Caco-2 (cell line): Measurements from ENCODE around the gene AQR. TPM values are rescaled to one million over a fixed set of nuclear protein-coding genes. Genes with fewer than 3 reads are reported as not detected.

Source experiments
- BruUV-seq: library from RNA; stranded (reverse); fragments of 400-500 nt; replicated peaks from 2 replicates; lab custom pipeline; 2021; lab: Mats Ljungman, UMichigan
- CTCF ChIA-PET: fragments of 300-600 bp; sonication (Branson Sonifier 250); formaldehyde crosslinking; loops from one replicate; lab custom pipeline; 2022; ENCODE audit warnings: antibody characterized with exemption; lab: Charles Lee
- POLR2A ChIA-PET: fragments of 300-600 bp; sonication (Branson Sonifier 250); formaldehyde crosslinking; loops from one replicate; lab custom pipeline; 2022; ENCODE audit warnings: antibody characterized with exemption; lab: Charles Lee
- DNase-seq, 2 experiments: peaks; one replicate each; pipeline versions ENCODE4 v3.0.0 to v3.0.0-alpha.2; 2020 to 2022
- H3K27me3 ChIP-seq: replicated peaks from 2 replicates; pipeline ENCODE4 v1.6.0; 2011; ENCODE audit warnings: low read length; ENCODE audit not compliant: control insufficient read depth, insufficient read depth
- H3K36me3 ChIP-seq: 2 replicates; pipeline ENCODE4 v1.5.1; 2011; ENCODE audit warnings: low read length; ENCODE audit not compliant: control insufficient read depth, insufficient read depth
- H3K4me1 ChIP-seq: fragments of 250-450 bp; sonication (Bioruptor Pico); 2 replicates; pipeline ENCODE4 v1.5.1; 2020; ENCODE audit warnings: mild to moderate bottlenecking
- H3K4me3 ChIP-seq: 2 replicates; pipeline ENCODE4 v1.5.1; 2011; ENCODE audit warnings: low read depth, mild to moderate bottlenecking, control low read depth, low read length
- H3K9me3 ChIP-seq: fragments of 250-450 bp; sonication (Bioruptor Pico); 2 replicates; pipeline ENCODE4 v1.5.1; 2020; ENCODE audit warnings: mild to moderate bottlenecking, moderate library complexity
- H3K27ac Mint-ChIP-seq: one replicate; pipeline ENCODE4 v1.8.0; 2022; ENCODE audit warnings: mixed read lengths; ENCODE audit not compliant: unreplicated experiment
- H3K27me3 Mint-ChIP-seq: one replicate; pipeline ENCODE4 v1.8.0; 2022; ENCODE audit warnings: mixed read lengths; ENCODE audit not compliant: insufficient read depth, unreplicated experiment
- H3K36me3 Mint-ChIP-seq: one replicate; pipeline ENCODE4 v1.8.0; 2022; ENCODE audit warnings: mild to moderate bottlenecking, mixed read lengths; ENCODE audit not compliant: insufficient read depth, unreplicated experiment
- H3K4me1 Mint-ChIP-seq: one replicate; pipeline ENCODE4 v1.8.0; 2022; ENCODE audit warnings: low read depth, mixed read lengths; ENCODE audit not compliant: unreplicated experiment
- H3K4me3 Mint-ChIP-seq: one replicate; pipeline ENCODE4 v1.8.0; 2022; ENCODE audit warnings: mild to moderate bottlenecking, moderate library complexity, mixed read lengths; ENCODE audit not compliant: unreplicated experiment
- H3K9me3 Mint-ChIP-seq: one replicate; pipeline ENCODE4 v1.8.0; 2022; ENCODE audit warnings: mixed read lengths; ENCODE audit not compliant: unreplicated experiment
- intact Hi-C: fragments of 100-400 bp; cut with micrococcal nuclease; formaldehyde crosslinking; loops from one replicate; pipeline ENCODE4 v1.10.0; 2022; ENCODE audit not compliant: unreplicated experiment
- total RNA-seq: library from RNA; stranded (reverse); gene quantifications from 2 replicates; pipeline ENCODE4 v1.2.3, GENCODE V29; 2022
- TF ChIP-seq, protein P1 (sequence below), 2 experiments: fragments of 200-600 bp in 1 of 2; IDR thresholded peaks; 1 replicate in 1 of 2; 2 replicates in 1 of 2; pipeline versions ENCODE4 v1.5.1 to v1.8.0; 2011 to 2022; ENCODE audit warnings: antibody characterized with exemption in 1 of 2, control low read depth in 1 of 2, inconsistent platforms in 1 of 2, low read depth in 1 of 2, low read length in 1 of 2, mild to moderate bottlenecking in 1 of 2, moderate library complexity in 1 of 2; ENCODE audit not compliant: insufficient read depth in 1 of 2, severe bottlenecking in 1 of 2, unreplicated experiment in 1 of 2

The AQR gene
- total RNA-seq, 1 experiment from 2014 or later = 27.7 TPM

DNA sequence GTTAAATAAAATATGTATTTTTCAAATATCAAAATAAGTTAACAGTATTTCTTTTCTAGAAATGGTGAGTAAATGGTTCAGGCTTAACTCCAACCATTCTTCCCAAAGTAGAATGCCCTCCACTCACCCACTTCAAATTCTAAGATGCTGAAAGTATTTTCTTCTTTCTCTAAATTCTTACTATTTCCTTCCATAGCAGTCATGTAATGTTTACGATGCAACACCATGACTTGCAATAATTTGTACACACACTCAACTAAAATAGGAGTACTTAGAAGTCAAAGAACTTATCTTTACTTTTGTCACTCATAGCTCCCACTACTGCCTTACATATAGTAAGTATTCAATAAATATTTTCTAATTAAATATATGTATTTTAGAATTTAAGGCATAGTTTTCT lies 65.0 kb downstream of the AQR start:
- intact Hi-C loops = no loop called here
- Histone ChIP-seq H3K9me3 (no peaks in the 10 kb centered on the region), H3K4me3 (no peak overlapping the region), H3K36me3 (no peaks in the 10 kb centered on the region), H3K4me1 (no peaks in the 10 kb centered on the region), H3K27me3 (no peaks in the 10 kb centered on the region)
- Mint-ChIP-seq H3K9me3 (no peaks in the 10 kb centered on the region), H3K27ac (no peak overlapping the region), H3K36me3 (peaks cover 52% of the 10 kb centered on the region), H3K4me1 (peaks cover 6% of the 10 kb centered on the region), H3K4me3 (no peak overlapping the region), H3K27me3 (no peaks in the 10 kb centered on the region)
- POLR2A ChIA-PET = no interaction called here
- no peak for DNase-seq
- TF ChIP-seq, protein P1, sequence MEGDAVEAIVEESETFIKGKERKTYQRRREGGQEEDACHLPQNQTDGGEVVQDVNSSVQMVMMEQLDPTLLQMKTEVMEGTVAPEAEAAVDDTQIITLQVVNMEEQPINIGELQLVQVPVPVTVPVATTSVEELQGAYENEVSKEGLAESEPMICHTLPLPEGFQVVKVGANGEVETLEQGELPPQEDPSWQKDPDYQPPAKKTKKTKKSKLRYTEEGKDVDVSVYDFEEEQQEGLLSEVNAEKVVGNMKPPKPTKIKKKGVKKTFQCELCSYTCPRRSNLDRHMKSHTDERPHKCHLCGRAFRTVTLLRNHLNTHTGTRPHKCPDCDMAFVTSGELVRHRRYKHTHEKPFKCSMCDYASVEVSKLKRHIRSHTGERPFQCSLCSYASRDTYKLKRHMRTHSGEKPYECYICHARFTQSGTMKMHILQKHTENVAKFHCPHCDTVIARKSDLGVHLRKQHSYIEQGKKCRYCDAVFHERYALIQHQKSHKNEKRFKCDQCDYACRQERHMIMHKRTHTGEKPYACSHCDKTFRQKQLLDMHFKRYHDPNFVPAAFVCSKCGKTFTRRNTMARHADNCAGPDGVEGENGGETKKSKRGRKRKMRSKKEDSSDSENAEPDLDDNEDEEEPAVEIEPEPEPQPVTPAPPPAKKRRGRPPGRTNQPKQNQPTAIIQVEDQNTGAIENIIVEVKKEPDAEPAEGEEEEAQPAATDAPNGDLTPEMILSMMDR (IDR thresholded peaks at IDR 0.05; ENCODE audit: insufficient read depth in 1 of 2, low read depth in 1 of 2, low read length in 1 of 2, severe bottlenecking in 1 of 2, unreplicated experiment in 1 of 2) = no peak
- CTCF ChIA-PET = no interaction called here
- no TSS peak for BruUV-seq

DNA sequence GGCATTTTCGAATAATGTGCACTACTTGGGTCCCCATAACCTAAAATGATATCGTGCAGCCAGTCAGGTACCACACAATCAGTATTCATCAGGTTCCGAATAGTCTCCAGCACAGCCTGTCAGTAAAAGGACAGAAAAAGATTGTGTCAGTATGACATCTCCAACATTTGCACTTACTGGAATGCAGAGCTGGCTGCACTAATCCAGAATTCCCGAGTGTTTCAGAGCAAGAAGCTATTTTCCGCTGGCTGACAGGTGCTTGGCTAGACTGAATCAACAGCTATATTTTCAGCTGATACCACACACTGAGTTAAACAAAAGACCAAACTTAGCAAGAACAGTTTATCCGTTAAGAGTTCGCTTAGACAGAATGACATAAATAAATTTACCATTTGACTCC lies 68.8 kb downstream of the AQR start:
- Mint-ChIP-seq H3K9me3 (no peaks in the 10 kb centered on the region), H3K4me3 (no peak overlapping the region), H3K27ac (no peak overlapping the region), H3K36me3 (peaks cover 48% of the 10 kb centered on the region), H3K4me1 (peaks cover 6% of the 10 kb centered on the region), H3K27me3 (no peaks in the 10 kb centered on the region)
- intact Hi-C loops = no loop called here
- Histone ChIP-seq H3K36me3 (no peaks in the 10 kb centered on the region), H3K4me3 (no peak overlapping the region), H3K9me3 (no peaks in the 10 kb centered on the region), H3K27me3 (no peaks in the 10 kb centered on the region), H3K4me1 (no peaks in the 10 kb centered on the region)
- ChIA-PET POLR2A (no interaction called here), CTCF (no interaction called here)
- no peak for DNase-seq
- TF ChIP-seq, protein P1 (IDR thresholded peaks at IDR 0.05; ENCODE audit: insufficient read depth in 1 of 2, low read depth in 1 of 2, low read length in 1 of 2, severe bottlenecking in 1 of 2, unreplicated experiment in 1 of 2) = no peak
- BruUV-seq = no TSS peak

GRCh38 chr15:34896183-34896582 lies 73.4 kb downstream of the AQR start:
- TF ChIP-seq, protein P1 (IDR thresholded peaks at IDR 0.05; ENCODE audit: insufficient read depth in 1 of 2, low read depth in 1 of 2, low read length in 1 of 2, severe bottlenecking in 1 of 2, unreplicated experiment in 1 of 2) = no peak
- H3K27ac Mint-ChIP-seq = no peak overlapping the region
- Histone ChIP-seq H3K27me3 (no peaks in the 10 kb centered on the region), H3K36me3 (peaks cover 5% of the 10 kb centered on the region), H3K9me3 (peaks cover 14% of the 10 kb centered on the region; the same call in 1 of the 2 replicates), H3K4me3 (no peak overlapping the region), H3K4me1 (no peaks in the 10 kb centered on the region)
- no TSS peak for BruUV-seq
- H3K4me1 Mint-ChIP-seq = no peaks in the 10 kb centered on the region
- no peak overlapping the region for H3K4me3 Mint-ChIP-seq
- H3K36me3 Mint-ChIP-seq = peaks cover 62% of the 10 kb centered on the region
- no peak for DNase-seq
- no peaks in the 10 kb centered on the region for H3K27me3 Mint-ChIP-seq
- peaks cover 16% of the 10 kb centered on the region for H3K9me3 Mint-ChIP-seq
- intact Hi-C loops = no loop called here
- ChIA-PET POLR2A (no interaction called here), CTCF (no interaction called here)
